ENCODE data around the gene COPRS.
A peak's percentile ranks its signal among the peaks of the same experiment; 100 is the strongest.

The COPRS gene

GRCh38 chr17:31858642-31859486 lies at the start of gene COPRS:
TSS of gene COPRS (minus strand) at chr17:31859244. CDS start at chr17:31859199, 45 bp downstream.
- DNase-seq, result peak; percentile 87

- no peak for DNase-seq
These were observed 49.3 kb upstream of the COPRS start for GRCh38 chr17:31908386-31908785.

- no peak for DNase-seq
These were observed 48.4 kb upstream of the COPRS start for GRCh38 chr17:31907342-31907962.

GRCh38 chr17:31903401-31903800 lies 44.4 kb upstream of the COPRS start:
- DNase-seq, result no peak

GRCh38 chr17:31902693-31903092 lies 43.6 kb upstream of the COPRS start:
- no peak for DNase-seq

GRCh38 chr17:31900877-31901276 lies 41.8 kb upstream of the COPRS start:
- no peak for DNase-seq

- no peak for DNase-seq
These were observed 29.1 kb upstream of the COPRS start for GRCh38 chr17:31888124-31888523.

GRCh38 chr17:31882571-31882970 lies 23.5 kb upstream of the COPRS start:
- DNase-seq, result no peak

- no peak for DNase-seq
These were observed 21.3 kb upstream of the COPRS start for GRCh38 chr17:31880311-31880710.

- no peak for DNase-seq
These were observed 19.6 kb upstream of the COPRS start for GRCh38 chr17:31878703-31879073.

- no peak for DNase-seq
These were observed 19.1 kb upstream of the COPRS start for GRCh38 chr17:31877911-31878702.

GRCh38 chr17:31877341-31877740 lies 18.3 kb upstream of the COPRS start:
- no peak for DNase-seq

- DNase-seq, result no peak
These were observed 16.0 kb upstream of the COPRS start for GRCh38 chr17:31875081-31875480.

- DNase-seq, result no peak
These were observed 10.9 kb upstream of the COPRS start for GRCh38 chr17:31869797-31870568.

GRCh38 chr17:31869031-31869430 lies 10.0 kb upstream of the COPRS start:
- no peak for DNase-seq

GRCh38 chr17:31859487-31860008 lies 504 bp upstream of the COPRS start:
- DNase-seq, result no peak

- no peak for DNase-seq
These were observed 963 bp downstream of the COPRS start for GRCh38 chr17:31857920-31858641.

GRCh38 chr17:31856750-31857149 lies 2.3 kb downstream of the COPRS start:
- DNase-seq, result no peak

GRCh38 chr17:31854672-31855071 lies 4.4 kb downstream of the COPRS start:
- no peak for DNase-seq

GRCh38 chr17:31853911-31854470 lies 5.1 kb downstream of the COPRS start:
- DNase-seq, result no peak

- no peak for DNase-seq
These were observed 13.8 kb downstream of the COPRS start for GRCh38 chr17:31845291-31845690.
